ENCODE measurements around the gene KCNK6.
A peak's percentile ranks its signal among the peaks of the same experiment; 100 is the strongest.

The KCNK6 gene

GRCh38 chr19:38298821-38299680 is 20.6 kb upstream of the KCNK6 start:
- DNase-seq: peak; percentile 49

DNA sequence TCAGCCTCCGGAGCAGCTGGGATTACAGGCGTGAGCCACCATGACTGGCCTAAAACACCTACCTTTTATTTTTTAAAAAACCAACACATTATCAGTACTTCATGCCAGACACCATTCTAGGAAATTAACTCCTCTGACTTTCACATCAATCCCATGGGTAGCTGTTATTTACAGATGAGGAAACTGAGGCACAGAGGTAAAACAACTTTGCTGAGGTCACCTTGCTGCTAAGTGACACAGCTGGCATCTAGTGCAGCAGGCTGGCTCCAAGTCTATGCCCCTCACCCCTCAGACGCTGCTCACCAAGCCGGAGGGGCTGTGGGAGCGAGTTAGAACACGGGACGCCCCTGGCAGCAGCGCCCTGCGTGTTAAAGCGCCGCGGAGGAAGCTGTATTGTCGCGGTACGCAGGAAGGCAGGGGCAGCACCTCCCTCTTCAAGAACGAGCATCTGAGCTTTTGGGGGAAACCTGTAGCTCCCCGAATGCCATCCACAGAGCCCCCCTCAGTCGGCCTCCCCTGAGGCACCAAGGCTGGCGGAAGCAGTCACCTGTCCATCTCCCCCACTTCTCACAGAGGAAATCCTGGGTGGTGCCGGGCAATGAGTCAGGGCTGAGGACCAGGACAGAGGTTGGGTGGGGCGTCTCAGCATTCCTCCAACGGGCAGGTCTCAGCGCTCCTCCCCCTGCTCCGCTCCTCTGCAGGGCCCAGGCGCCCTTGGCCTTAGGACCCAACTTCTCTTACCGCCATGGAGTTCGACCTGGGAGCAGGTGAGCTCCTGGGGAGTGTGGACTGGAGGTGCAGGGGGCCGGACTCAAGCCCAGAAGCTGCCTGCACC is 15.9 kb upstream of the KCNK6 start, which contains the start of gene C19orf33:
Gene C19orf33 (plus strand): TSS at position 735 of the 835 bp plus-strand sequence. CDS start 11 bp downstream, at position 746.
- peak; percentile 47 for DNase-seq

DNA sequence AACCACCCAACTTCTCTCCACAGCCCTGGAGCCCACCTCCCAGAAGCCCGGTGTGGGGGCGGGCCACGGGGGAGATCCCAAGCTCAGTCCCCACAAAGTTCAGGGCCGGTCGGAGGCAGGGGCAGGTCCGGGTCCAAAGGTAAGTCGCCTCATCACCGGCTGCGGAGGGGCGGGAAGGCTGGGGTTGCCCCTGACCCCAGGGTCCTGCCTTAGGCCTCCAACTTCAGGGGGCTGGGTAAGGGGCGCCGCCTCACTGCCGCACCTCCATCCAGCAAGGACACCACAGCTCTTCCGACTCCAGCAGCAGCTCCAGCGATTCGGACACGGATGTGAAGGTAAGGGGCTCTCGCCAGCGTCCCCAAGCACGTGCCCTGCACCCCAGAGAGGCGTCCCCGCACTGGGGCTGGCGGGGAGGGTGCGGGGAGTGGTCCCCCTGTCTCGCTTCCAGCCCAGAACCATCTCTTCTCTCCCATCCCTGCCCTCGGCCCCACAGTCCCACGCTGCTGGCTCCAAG is 15.2 kb upstream of the KCNK6 start:
- no peak for DNase-seq

DNA sequence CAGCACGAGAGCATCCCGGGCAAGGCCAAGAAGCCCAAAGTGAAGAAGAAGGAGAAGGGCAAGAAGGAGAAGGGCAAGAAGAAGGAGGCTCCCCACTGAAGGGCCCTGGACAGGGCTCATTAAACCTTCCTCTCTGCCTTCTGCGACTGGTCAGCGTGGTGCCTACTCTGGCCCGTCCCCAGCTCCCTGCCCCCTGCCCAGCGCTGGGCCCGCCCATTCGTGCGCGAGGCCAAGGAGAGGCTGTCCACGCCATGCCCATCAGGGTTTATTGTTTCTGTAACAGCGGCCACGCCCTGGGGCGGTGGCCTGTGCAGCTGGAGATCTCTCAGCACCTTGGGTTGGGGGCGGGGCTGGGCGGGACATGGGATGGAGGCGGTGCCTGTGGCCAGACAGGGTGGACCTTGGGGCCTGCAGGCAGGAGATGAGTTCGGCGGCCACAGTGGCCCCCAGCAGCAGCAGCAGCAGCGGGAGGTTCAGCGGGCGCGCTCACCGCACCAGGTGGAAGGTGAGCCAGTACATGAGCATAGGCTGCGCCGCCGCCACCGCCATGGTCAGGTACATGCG is 14.7 kb upstream of the KCNK6 start:
- DNase-seq: no peak

DNA sequence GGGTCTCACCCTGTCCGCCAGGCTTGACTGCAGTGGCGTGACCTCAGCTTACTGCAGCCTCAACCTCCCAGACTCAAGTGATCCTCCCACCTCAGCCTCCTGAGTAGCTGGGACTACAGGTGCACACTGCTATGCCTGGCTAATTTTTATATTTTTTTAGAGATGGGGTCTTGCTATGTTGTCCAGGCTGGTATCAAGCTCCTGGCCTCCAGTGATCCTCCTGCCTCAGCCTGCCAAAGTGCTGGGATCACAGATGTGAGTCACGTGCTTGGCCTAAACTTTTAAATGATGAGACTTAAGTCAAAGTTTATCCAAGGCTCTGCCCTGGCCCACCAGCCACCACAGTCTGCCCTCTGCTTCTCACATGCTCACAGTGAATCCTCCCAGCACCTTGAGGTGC is 13.4 kb upstream of the KCNK6 start:
- no peak for DNase-seq

DNA sequence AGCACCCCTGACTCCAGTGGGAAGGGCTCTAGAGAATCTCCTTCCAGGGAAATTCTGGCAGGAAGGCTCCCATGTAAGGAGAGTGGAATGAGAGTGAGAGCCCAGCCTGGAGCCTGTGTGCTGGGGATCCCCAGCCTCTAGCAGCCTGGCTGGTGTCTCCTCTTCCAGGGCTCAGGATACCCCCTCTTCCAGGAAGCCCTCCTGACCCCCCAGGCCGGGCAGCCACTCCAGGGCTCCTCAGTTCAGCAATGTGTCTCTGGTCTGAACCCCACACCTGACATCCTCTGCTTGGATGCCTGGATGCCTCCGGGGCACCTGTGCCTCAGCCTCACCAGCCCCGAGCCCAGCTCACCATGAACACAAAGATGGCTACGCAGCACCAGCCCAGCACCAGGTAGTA is 12.6 kb upstream of the KCNK6 start:
- no peak for DNase-seq

DNA sequence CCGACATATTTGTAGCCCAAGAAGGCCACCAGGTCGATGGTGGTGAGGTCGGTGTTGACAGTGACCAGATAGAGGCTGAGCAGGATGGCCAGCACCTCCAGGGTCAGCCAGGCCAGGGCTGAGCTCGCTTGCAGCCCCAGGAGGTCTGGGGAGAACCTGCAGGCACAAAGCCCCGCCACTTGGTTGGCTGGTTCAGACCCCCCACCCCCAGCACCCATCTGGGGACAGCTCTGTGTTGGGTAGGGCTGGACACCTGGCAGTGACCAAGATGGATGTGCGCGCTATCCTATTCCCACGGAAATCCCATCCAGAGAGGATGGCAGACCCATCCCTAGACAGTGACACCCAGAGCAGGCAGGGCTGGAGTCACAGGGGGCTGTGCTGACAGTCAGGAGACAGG is 12.0 kb upstream of the KCNK6 start:
- DNase-seq: no peak

DNA sequence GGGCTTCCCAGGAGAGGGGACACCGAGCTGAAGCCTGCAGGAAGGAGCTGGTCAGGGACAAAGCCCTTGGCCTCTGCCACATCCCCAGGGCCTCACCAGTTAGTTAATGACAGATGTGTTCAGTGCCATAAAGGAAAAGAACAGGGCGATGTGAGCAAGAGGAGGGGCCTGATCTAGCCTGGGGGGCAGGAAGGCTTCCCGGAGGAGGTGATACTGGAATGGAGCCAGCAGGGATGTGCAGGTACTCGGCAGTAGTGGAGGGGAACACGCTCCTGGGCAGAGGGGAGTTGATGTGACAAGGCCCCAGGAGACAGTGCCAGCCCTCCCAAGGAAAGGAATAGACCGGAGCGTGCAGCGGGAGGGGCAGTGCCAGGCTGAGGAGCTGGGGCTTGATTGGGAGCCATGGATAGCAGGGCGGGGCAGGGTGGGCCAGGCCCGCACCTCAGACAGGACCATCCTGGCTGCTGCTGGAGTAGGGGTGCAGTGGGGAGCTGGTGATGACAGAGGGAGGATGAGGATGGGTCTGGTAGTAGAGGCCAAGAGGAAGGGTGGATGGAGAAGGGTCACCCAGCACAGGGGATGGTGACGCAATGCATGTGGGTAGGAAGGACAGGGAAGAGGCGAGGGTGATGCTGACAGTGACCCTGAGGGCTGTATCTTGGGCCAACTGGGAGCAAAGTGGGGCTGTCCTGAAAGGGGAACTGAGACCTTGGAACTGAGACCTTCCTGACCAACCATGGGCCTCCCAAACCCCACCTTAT is 11.5 kb upstream of the KCNK6 start:
- DNase-seq: no peak

GRCh38 chr19:38308926-38309614 is 10.6 kb upstream of the KCNK6 start:
- no peak for DNase-seq

DNA sequence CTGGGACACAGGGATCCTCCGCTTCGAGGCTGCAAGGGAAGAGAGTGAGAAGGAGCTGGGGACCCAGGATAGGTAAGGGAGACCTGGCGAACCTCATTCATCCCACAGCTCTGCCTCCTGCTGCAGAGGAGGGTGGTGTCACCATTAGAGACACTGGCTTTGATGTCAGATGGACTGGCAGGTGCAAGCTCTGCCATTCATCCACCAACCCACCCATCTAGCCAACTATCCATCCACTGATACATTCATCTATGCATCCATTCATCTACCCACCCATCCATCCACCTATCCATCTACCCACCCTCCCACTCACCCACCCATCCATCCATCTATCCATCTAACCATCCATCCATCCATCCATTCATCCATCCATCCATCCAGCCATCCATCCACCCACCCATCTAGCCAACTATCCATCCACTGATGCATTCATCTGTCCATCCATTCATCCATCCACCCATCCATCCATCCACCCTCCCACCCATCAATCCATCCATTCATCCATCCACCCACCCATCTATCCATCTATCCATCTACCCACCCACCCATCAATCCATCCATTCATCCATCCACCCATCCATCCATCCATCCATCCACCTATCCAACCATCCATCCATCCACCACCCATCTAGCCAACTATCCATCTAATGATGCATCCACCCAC is 9.9 kb upstream of the KCNK6 start:
- DNase-seq: no peak

DNA sequence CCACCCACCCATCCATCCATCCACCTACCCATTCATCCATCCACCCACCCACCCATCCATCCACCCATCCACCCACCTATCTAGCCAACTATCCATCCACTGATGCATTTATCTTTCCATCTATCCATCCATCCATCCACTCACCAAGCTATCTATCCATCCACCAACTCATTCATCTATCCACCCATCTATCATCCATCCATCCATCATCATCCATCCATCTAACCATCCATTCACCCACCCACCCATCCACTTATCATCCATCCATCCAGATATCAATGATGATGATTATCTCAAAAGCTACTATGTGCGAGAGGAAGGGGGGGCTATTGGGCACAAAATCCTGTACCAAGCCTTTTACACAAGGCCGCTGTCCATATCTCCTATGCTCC is 9.4 kb upstream of the KCNK6 start:
- no peak for DNase-seq

GRCh38 chr19:38310986-38311385 is 8.7 kb upstream of the KCNK6 start:
- DNase-seq: no peak

GRCh38 chr19:38315657-38316476 is 3.8 kb upstream of the KCNK6 start, which contains the start of gene YIF1B:
Gene YIF1B (minus strand): TSS chr19:38315947. CDS start chr19:38315917, 30 bp downstream.
- DNase-seq: peak; percentile 98

DNA sequence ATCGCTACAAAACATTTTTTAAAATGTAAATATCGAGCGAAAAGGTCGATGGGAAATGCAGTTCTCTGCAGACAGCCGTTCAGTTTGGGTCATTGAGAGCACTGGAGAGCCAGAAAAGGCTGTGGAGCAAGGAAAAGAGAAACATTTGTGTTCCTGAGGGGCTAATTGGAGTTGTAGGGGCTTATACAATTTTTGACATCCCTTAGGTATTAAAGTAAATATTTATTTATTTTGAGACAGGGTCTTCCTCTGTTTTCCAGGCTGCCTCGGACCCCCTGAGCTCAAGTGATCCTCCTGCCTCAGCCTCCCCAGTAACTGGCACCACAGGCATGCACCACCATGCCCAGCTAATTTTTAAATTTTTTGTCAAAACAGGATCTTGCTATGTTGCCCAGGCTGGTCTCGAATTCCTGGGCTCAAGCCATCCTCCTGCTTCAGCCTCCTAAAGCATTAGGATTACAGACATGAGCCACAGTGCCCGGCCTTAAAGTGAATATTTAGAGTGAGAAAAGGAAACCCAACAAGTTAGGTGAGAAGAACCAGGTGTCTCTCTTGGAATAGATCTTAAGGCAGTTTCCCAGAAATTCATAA is 3.1 kb upstream of the KCNK6 start:
- no peak for DNase-seq

GRCh38 chr19:38317104-38317612 is 2.5 kb upstream of the KCNK6 start:
- no peak for DNase-seq

DNA sequence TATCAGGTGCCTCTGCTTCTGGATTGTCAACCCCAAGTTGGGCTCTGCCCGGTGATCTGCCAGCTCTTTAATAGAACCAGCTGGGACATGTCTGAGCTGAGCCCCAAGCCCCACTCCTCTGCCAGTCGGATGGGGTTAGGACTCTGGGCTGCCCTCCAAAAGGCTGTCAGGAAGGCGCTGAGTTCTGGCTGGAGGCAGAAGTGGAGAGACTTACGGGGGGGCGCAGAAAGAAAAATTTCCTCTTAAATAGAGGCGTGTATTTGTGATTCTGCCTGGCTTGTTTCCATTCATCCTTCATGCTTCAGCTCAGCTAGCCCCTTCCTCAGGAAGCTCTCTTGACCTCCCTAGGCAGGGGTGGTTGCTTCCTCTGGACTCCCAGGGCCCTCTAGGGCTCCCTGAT is 985 bp upstream of the KCNK6 start:
- DNase-seq: no peak

- no peak for DNase-seq
Observed at GRCh38 chr19:38320969-38321339, 1.3 kb downstream of the KCNK6 start.

GRCh38 chr19:38321646-38322196 is 2.1 kb downstream of the KCNK6 start:
- DNase-seq: peak; percentile 16

- no peak for DNase-seq
Observed at GRCh38 chr19:38323291-38323690, 3.6 kb downstream of the KCNK6 start.
